WTC11 (cell line): Measurements from ENCODE around the gene DUSP18. TPM values are rescaled to one million over a fixed set of nuclear protein-coding genes. Genes with fewer than 3 reads are reported as not detected.

Experiments
- ATAC-seq: fragments of 200-7000 bp; cut with Tn5 transposase; 2 replicates; pipeline ENCODE4 v1.10.0; 2021; ENCODE audit warnings: mild to moderate bottlenecking, moderate library complexity
- CTCF ChIA-PET: fragments of 300-600 bp; sonication (Branson Sonifier 250); formaldehyde crosslinking; loops from one replicate; lab custom pipeline; 2021; ENCODE audit warnings: antibody characterized with exemption; lab: Charles Lee
- POLR2A ChIA-PET: fragments of 350-600 bp; sonication (Branson Sonifier 250); formaldehyde crosslinking; loops from one replicate; lab custom pipeline; 2021; ENCODE audit warnings: antibody characterized with exemption; lab: Charles Lee
- DNase-seq: peaks from one replicate; pipeline ENCODE4 v3.0.0; 2021; ENCODE audit warnings: low spot score
- H3K27ac Mint-ChIP-seq: 2 replicates; pipeline ENCODE4 v1.8.0; 2021; ENCODE audit warnings: mixed read lengths
- H3K27me3 Mint-ChIP-seq: 2 replicates; pipeline ENCODE4 v1.8.0; 2021; ENCODE audit warnings: low read depth, mild to moderate bottlenecking, moderate library complexity, mixed read lengths
- H3K36me3 Mint-ChIP-seq: 2 replicates; pipeline ENCODE4 v1.8.0; 2021; ENCODE audit warnings: mixed read lengths
- H3K4me1 Mint-ChIP-seq: 2 replicates; pipeline ENCODE4 v1.8.0; 2022; ENCODE audit warnings: mixed read lengths
- H3K4me3 Mint-ChIP-seq: 2 replicates; pipeline ENCODE4 v1.8.0; 2021; ENCODE audit warnings: mild to moderate bottlenecking, moderate library complexity, mixed read lengths
- H3K9me3 Mint-ChIP-seq: 2 replicates; pipeline ENCODE4 v1.8.0; 2021; ENCODE audit warnings: mixed read lengths
- CBFB ChIP-seq: sonication (generic); formaldehyde crosslinking; IDR thresholded peaks from 2 replicates; pipeline ENCODE4 v1.8.1; 2022; ENCODE audit warnings: mild to moderate bottlenecking, low read depth, missing genetic modification reagents
- CREM ChIP-seq: sonication (generic); formaldehyde crosslinking; IDR thresholded peaks from 2 replicates; pipeline ENCODE4 v1.8.1; 2022; ENCODE audit warnings: mild to moderate bottlenecking, missing genetic modification reagents, moderate library complexity
- GRHL2 ChIP-seq: fragments of 250-450 bp; sonication (Bioruptor Pico); IDR thresholded peaks from 2 replicates; pipeline ENCODE4 v1.8.0; 2022; ENCODE audit warnings: mild to moderate bottlenecking, moderate library complexity; ENCODE audit not compliant: insufficient replicate concordance, severe bottlenecking
- GTF2I ChIP-seq: fragments of 250-450 bp; sonication (Bioruptor Pico); conservative IDR thresholded peaks from 2 replicates; pipeline ENCODE4 v1.4.0; 2021; ENCODE audit warnings: mild to moderate bottlenecking
- MYBL2 ChIP-seq: sonication (generic); formaldehyde crosslinking; IDR thresholded peaks from 2 replicates; pipeline ENCODE4 v1.8.1; 2023; ENCODE audit warnings: mild to moderate bottlenecking, moderate library complexity, missing genetic modification reagents
- NFATC4 ChIP-seq: fragments of 250-450 bp; sonication (Bioruptor Pico); IDR thresholded peaks from 2 replicates; pipeline ENCODE4 v1.9.0; 2021; ENCODE audit warnings: mild to moderate bottlenecking
- NFE2L1 ChIP-seq: sonication (generic); formaldehyde crosslinking; IDR thresholded peaks from 2 replicates; pipeline ENCODE4 v1.8.1; 2023; ENCODE audit warnings: missing genetic modification reagents
- NR1H2 ChIP-seq: sonication (generic); formaldehyde crosslinking; IDR thresholded peaks from 2 replicates; pipeline ENCODE4 v1.9.0; 2021; ENCODE audit warnings: mild to moderate bottlenecking, moderate library complexity, missing genetic modification reagents
- NR2C2 ChIP-seq: sonication (generic); formaldehyde crosslinking; IDR thresholded peaks from 2 replicates; pipeline ENCODE4 v1.8.0; 2022; ENCODE audit warnings: mild to moderate bottlenecking, missing genetic modification reagents
- OVOL2 ChIP-seq: fragments of 250-450 bp; sonication (Bioruptor Pico); IDR thresholded peaks from 2 replicates; pipeline ENCODE4 v1.9.0; 2021; ENCODE audit warnings: mild to moderate bottlenecking, borderline replicate concordance
- RORB ChIP-seq: fragments of 250-450 bp; sonication (Bioruptor Pico); IDR thresholded peaks from 2 replicates; pipeline ENCODE4 v1.9.0; 2021; ENCODE audit warnings: mild to moderate bottlenecking
- ZNF121 ChIP-seq: sonication (generic); formaldehyde crosslinking; IDR thresholded peaks from 2 replicates; pipeline ENCODE4 v1.8.0; 2023; ENCODE audit warnings: missing genetic modification reagents
- ZNF671 ChIP-seq: fragments of 250-450 bp; sonication (Bioruptor Pico); IDR thresholded peaks from 2 replicates; pipeline ENCODE4 v1.8.0; 2021; ENCODE audit warnings: mild to moderate bottlenecking
- total RNA-seq: library from RNA; stranded (reverse); gene quantifications from 3 replicates; pipeline ENCODE4 v1.2.3, GENCODE V29; 2021
- TF ChIP-seq, protein P1 (sequence below): sonication (generic); formaldehyde crosslinking; IDR thresholded peaks from 2 replicates; pipeline ENCODE4 v1.8.0; 2023; ENCODE audit warnings: mild to moderate bottlenecking, missing genetic modification reagents
- TF ChIP-seq, protein P2 (sequence below): sonication (generic); formaldehyde crosslinking; conservative IDR thresholded peaks from 2 replicates; pipeline ENCODE4 v1.8.1; 2022; ENCODE audit warnings: mild to moderate bottlenecking, missing genetic modification reagents
- TF ChIP-seq, protein P3 (sequence below): sonication (generic); formaldehyde crosslinking; IDR thresholded peaks from 2 replicates; pipeline ENCODE4 v1.8.0; 2022; ENCODE audit warnings: mild to moderate bottlenecking, missing genetic modification reagents
- TF ChIP-seq, protein P4 (sequence below): sonication (generic); formaldehyde crosslinking; IDR thresholded peaks from 2 replicates; pipeline ENCODE4 v1.8.0; 2022; ENCODE audit warnings: mild to moderate bottlenecking, missing genetic modification reagents
- TF ChIP-seq, protein P5 (sequence below): sonication (generic); formaldehyde crosslinking; IDR thresholded peaks from 2 replicates; pipeline ENCODE4 v1.8.1; 2022; ENCODE audit warnings: mild to moderate bottlenecking, missing genetic modification reagents, moderate library complexity, borderline replicate concordance
- TF ChIP-seq, protein P6 (sequence below): sonication (generic); formaldehyde crosslinking; IDR thresholded peaks from 2 replicates; pipeline ENCODE4 v1.8.1; 2023; ENCODE audit warnings: mild to moderate bottlenecking, missing genetic modification reagents, moderate library complexity

The DUSP18 gene
- total RNA-seq, 1 experiment from 2014 or later = 4.3 TPM

DNA sequence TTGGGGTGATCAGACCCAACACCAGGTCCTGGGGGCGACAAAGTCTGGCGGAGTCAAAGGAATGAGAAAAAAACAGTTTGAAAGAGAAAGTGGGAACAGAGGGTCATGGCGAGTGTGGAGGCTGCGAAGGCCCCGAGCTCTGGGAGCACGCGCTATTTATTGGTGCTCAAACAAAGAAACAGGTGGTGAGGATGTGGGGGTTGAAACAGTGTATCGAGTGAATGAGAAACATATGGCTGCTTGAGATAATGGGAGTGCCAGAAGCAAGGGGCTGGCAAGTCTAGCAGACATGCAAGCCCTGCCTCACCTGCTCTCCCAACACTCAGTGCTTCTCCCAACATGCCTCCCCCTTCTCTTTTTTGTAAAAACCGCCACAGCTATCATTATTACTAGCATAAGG is 7.8 kb upstream of the DUSP18 start:
- TF ChIP-seq, protein P1, sequence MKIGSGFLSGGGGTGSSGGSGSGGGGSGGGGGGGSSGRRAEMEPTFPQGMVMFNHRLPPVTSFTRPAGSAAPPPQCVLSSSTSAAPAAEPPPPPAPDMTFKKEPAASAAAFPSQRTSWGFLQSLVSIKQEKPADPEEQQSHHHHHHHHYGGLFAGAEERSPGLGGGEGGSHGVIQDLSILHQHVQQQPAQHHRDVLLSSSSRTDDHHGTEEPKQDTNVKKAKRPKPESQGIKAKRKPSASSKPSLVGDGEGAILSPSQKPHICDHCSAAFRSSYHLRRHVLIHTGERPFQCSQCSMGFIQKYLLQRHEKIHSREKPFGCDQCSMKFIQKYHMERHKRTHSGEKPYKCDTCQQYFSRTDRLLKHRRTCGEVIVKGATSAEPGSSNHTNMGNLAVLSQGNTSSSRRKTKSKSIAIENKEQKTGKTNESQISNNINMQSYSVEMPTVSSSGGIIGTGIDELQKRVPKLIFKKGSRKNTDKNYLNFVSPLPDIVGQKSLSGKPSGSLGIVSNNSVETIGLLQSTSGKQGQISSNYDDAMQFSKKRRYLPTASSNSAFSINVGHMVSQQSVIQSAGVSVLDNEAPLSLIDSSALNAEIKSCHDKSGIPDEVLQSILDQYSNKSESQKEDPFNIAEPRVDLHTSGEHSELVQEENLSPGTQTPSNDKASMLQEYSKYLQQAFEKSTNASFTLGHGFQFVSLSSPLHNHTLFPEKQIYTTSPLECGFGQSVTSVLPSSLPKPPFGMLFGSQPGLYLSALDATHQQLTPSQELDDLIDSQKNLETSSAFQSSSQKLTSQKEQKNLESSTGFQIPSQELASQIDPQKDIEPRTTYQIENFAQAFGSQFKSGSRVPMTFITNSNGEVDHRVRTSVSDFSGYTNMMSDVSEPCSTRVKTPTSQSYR (CRISPR knock-in tag) = no peak
- TF ChIP-seq, protein P2, sequence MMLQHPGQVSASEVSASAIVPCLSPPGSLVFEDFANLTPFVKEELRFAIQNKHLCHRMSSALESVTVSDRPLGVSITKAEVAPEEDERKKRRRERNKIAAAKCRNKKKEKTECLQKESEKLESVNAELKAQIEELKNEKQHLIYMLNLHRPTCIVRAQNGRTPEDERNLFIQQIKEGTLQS = no peak
- TF ChIP-seq, protein P3, sequence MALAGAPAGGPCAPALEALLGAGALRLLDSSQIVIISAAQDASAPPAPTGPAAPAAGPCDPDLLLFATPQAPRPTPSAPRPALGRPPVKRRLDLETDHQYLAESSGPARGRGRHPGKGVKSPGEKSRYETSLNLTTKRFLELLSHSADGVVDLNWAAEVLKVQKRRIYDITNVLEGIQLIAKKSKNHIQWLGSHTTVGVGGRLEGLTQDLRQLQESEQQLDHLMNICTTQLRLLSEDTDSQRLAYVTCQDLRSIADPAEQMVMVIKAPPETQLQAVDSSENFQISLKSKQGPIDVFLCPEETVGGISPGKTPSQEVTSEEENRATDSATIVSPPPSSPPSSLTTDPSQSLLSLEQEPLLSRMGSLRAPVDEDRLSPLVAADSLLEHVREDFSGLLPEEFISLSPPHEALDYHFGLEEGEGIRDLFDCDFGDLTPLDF (CRISPR knock-in tag) = no peak
- TF ChIP-seq, all 79 proteins: peak for 0
- Mint-ChIP-seq H3K4me3 (no peak overlapping the region), H3K36me3 (no peaks in the 10 kb centered on the region), H3K27ac (no peak overlapping the region), H3K4me1 (peaks cover 11% of the 10 kb centered on the region), H3K27me3 (peaks cover 13% of the 10 kb centered on the region), H3K9me3 (no peaks in the 10 kb centered on the region)
- ChIA-PET CTCF (no interaction called here), POLR2A (no interaction called here)
- no peak for DNase-seq
- ATAC-seq = no peak

DNA sequence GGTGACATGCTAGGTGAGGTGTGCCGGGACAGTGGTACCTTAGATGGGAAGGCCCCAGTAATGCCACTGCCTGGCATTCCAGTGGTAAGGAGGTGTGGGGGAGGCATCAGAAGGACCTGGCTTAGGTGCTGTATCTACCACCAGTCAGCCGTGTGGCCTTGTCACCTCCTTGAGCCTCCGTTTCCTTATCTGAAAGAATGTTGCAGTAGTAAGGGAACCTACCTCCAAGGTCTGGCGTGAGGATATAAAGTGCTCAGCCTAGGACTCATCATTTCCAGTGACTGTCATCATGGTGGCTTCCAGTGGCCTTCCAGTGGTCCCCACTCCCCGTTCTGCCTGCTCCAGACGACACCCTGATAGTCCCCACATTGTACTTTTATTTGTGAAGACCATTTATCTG is 6.8 kb upstream of the DUSP18 start:
- peaks cover 18% of the 10 kb centered on the region for H3K27me3 Mint-ChIP-seq
- no peak for TF ChIP-seq NR1H2
- TF ChIP-seq NR2C2 (CRISPR knock-in tag) = no peak
- TF ChIP-seq, protein P4, sequence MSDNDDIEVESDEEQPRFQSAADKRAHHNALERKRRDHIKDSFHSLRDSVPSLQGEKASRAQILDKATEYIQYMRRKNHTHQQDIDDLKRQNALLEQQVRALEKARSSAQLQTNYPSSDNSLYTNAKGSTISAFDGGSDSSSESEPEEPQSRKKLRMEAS (CRISPR knock-in tag) = no peak
- no peak for TF ChIP-seq ZNF121 (CRISPR knock-in tag)
- TF ChIP-seq ZNF671 (CRISPR knock-in tag) = no peak
- TF ChIP-seq GRHL2 = no peak
- no peak for TF ChIP-seq CBFB (CRISPR knock-in tag)
- TF ChIP-seq RORB (CRISPR knock-in tag) = no peak
- TF ChIP-seq NFE2L1 (CRISPR knock-in tag) = no peak
- TF ChIP-seq, protein P5, sequence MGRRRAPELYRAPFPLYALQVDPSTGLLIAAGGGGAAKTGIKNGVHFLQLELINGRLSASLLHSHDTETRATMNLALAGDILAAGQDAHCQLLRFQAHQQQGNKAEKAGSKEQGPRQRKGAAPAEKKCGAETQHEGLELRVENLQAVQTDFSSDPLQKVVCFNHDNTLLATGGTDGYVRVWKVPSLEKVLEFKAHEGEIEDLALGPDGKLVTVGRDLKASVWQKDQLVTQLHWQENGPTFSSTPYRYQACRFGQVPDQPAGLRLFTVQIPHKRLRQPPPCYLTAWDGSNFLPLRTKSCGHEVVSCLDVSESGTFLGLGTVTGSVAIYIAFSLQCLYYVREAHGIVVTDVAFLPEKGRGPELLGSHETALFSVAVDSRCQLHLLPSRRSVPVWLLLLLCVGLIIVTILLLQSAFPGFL (CRISPR knock-in tag) = no peak
- no peak for TF ChIP-seq GTF2I (CRISPR knock-in tag)
- TF ChIP-seq CREM (CRISPR knock-in tag) = no peak
- TF ChIP-seq NFATC4 = no peak
- TF ChIP-seq OVOL2 (CRISPR knock-in tag) = no peak
- TF ChIP-seq, protein P6, sequence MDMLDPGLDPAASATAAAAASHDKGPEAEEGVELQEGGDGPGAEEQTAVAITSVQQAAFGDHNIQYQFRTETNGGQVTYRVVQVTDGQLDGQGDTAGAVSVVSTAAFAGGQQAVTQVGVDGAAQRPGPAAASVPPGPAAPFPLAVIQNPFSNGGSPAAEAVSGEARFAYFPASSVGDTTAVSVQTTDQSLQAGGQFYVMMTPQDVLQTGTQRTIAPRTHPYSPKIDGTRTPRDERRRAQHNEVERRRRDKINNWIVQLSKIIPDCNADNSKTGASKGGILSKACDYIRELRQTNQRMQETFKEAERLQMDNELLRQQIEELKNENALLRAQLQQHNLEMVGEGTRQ = no peak
- no peak for TF ChIP-seq MYBL2
- no peak overlapping the region for H3K4me3 Mint-ChIP-seq
- no peaks in the 10 kb centered on the region for H3K36me3 Mint-ChIP-seq
- peaks cover 10% of the 10 kb centered on the region for H3K4me1 Mint-ChIP-seq
- no peak for ATAC-seq
- H3K9me3 Mint-ChIP-seq = no peaks in the 10 kb centered on the region
- no peak for DNase-seq
- CTCF ChIA-PET = interaction anchor here (1.4 kb wide), 1 partner anchor 40 kb away, joined by 6 read pairs; no protein-coding TSS in a partner anchor
- no peak overlapping the region for H3K27ac Mint-ChIP-seq
- POLR2A ChIA-PET = no interaction called here
